ENCODE measurements around the gene TAB2. TPM values are rescaled to one million over a fixed set of nuclear protein-coding genes. Genes with fewer than 3 reads are reported as not detected.

The TAB2 gene
- total RNA-seq, 2 donors from 2014 or later: 25.7 to 26.2 TPM

GRCh38 chr6:149425224-149425623, 107.7 kb downstream of the TAB2 start:
- H3K27me3 ChIP-seq: no peaks in the 10 kb centered on the region
- H3K27ac ChIP-seq: no peak overlapping the region
- TF ChIP-seq, protein P1, sequence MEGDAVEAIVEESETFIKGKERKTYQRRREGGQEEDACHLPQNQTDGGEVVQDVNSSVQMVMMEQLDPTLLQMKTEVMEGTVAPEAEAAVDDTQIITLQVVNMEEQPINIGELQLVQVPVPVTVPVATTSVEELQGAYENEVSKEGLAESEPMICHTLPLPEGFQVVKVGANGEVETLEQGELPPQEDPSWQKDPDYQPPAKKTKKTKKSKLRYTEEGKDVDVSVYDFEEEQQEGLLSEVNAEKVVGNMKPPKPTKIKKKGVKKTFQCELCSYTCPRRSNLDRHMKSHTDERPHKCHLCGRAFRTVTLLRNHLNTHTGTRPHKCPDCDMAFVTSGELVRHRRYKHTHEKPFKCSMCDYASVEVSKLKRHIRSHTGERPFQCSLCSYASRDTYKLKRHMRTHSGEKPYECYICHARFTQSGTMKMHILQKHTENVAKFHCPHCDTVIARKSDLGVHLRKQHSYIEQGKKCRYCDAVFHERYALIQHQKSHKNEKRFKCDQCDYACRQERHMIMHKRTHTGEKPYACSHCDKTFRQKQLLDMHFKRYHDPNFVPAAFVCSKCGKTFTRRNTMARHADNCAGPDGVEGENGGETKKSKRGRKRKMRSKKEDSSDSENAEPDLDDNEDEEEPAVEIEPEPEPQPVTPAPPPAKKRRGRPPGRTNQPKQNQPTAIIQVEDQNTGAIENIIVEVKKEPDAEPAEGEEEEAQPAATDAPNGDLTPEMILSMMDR (IDR thresholded peaks at IDR 0.05): no peak
- TF ChIP-seq POLR2A (IDR thresholded peaks at IDR 0.05): no peak
- no peak overlapping the region for H3K4me3 ChIP-seq
- no peaks in the 10 kb centered on the region for H3K9me3 ChIP-seq
- intact Hi-C loops (cut with DNase I): loop anchor here (5.0 kb wide), 2 partner anchors 343 to 398 kb away; no protein-coding TSS in a partner anchor
- 78 to 91% methylated on average over 8 of the region's 8 CpGs for WGBS, 2 donors
- H3K36me3 ChIP-seq (replicated peaks in 1 of 2; ENCODE audit: insufficient read depth in 1 of 2, low read depth in 2 of 2): no peaks in the 10 kb centered on the region
- no peak for ATAC-seq
- peaks cover 6% of the 10 kb centered on the region for H3K4me1 ChIP-seq
- DNase-seq: no peak

- H3K4me1 ChIP-seq: peaks cover 6% of the 10 kb centered on the region
- intact Hi-C loops (cut with DNase I): loop anchor here (5.0 kb wide), 2 partner anchors 343 to 398 kb away; no protein-coding TSS in a partner anchor
- H3K4me3 ChIP-seq: no peak overlapping the region
- H3K27me3 ChIP-seq: no peaks in the 10 kb centered on the region
- no peaks in the 10 kb centered on the region for H3K36me3 ChIP-seq (replicated peaks in 1 of 2; ENCODE audit: insufficient read depth in 1 of 2, low read depth in 2 of 2)
- H3K27ac ChIP-seq: no peak overlapping the region
- ATAC-seq (no peak), DNase-seq (no peak)
- TF ChIP-seq POLR2A (IDR thresholded peaks at IDR 0.05): no peak
- TF ChIP-seq, protein P1 (IDR thresholded peaks at IDR 0.05): no peak
- 91 to 94% methylated on average over 5 of the region's 5 CpGs for WGBS, 2 donors
- no peaks in the 10 kb centered on the region for H3K9me3 ChIP-seq
These were observed 108.2 kb downstream of the TAB2 start for GRCh38 chr6:149425754-149426153.

DNA sequence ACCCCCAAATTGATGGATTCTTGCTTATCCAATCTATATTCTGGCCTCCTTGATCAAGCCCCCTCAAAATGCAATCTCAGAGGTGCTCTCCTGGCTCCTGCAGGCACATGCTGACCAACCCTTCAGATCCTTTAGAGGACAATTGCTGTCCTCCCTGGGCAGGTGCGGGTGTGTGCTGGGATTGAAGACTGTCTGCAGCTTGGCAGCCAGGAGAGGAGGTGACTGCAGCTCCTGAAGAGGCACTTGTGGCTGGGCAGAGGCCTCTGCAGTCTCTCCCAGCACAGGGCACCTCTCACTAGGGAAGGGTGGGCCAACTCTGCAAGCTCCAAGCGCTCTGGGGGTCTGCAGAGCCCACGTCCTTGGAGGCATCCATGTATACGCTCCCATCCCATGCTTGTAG, 111.1 kb downstream of the TAB2 start:
- Histone ChIP-seq H3K4me1 (peaks cover 6% of the 10 kb centered on the region), H3K4me3 (no peak overlapping the region), H3K27me3 (no peaks in the 10 kb centered on the region), H3K36me3 (replicated peaks in 1 of 2; ENCODE audit: insufficient read depth in 1 of 2, low read depth in 2 of 2) (no peaks in the 10 kb centered on the region), H3K27ac (no peak overlapping the region), H3K9me3 (no peaks in the 10 kb centered on the region)
- no peak for ATAC-seq
- 89 to 96% methylated on average over 4 of the region's 4 CpGs for WGBS, 2 donors
- DNase-seq: no peak
- intact Hi-C loops (cut with DNase I): loop anchor here (5.0 kb wide), 2 partner anchors 346 to 401 kb away; no protein-coding TSS in a partner anchor
- TF ChIP-seq POLR2A (IDR thresholded peaks at IDR 0.05): no peak
- TF ChIP-seq, protein P1 (IDR thresholded peaks at IDR 0.05): no peak

GRCh38 chr6:149429427-149430360, 112.2 kb downstream of the TAB2 start:
- Histone ChIP-seq H3K9me3 (no peaks in the 10 kb centered on the region), H3K4me1 (peaks cover 2% of the 10 kb centered on the region), H3K4me3 (no peak overlapping the region), H3K27me3 (no peaks in the 10 kb centered on the region), H3K27ac (no peak overlapping the region), H3K36me3 (replicated peaks in 1 of 2; ENCODE audit: insufficient read depth in 1 of 2, low read depth in 2 of 2) (no peaks in the 10 kb centered on the region)
- no peak for ATAC-seq
- WGBS, 2 donors: 84 to 89% methylated on average over 26 of the region's 26 CpGs
- TF ChIP-seq, protein P1 (IDR thresholded peaks at IDR 0.05): no peak
- no peak for TF ChIP-seq POLR2A (IDR thresholded peaks at IDR 0.05)
- intact Hi-C loops (cut with DNase I): loop anchor here (5.0 kb wide), 2 partner anchors 347 to 402 kb away; no protein-coding TSS in a partner anchor
- DNase-seq: no peak

Measured in body of pancreas (tissue), 4 donors.